SK-N-SH treated with all-trans-retinoic acid at 6 μM for 48 hours (cell line): ENCODE results near the gene LAMA3.

Experiments used
- PATZ1 ChIP-seq: fragments of 250-450 bp; sonication (Bioruptor Pico); IDR thresholded peaks from 2 replicates; pipeline ENCODE4 v1.8.0; 2020; ENCODE audit warnings: mild to moderate bottlenecking, moderate library complexity, borderline replicate concordance
- ZFP3 ChIP-seq: fragments of 250-450 bp; sonication (Bioruptor Pico); IDR thresholded peaks from 2 replicates; pipeline ENCODE4 v1.5.0; 2020; ENCODE audit warnings: mild to moderate bottlenecking, moderate library complexity
- ZNF8 ChIP-seq: fragments of 450-650 bp; formaldehyde crosslinking; IDR thresholded peaks from 2 replicates; pipeline ENCODE4 v1.5.0; 2020; ENCODE audit warnings: mild to moderate bottlenecking, moderate library complexity

- TF ChIP-seq ZNF8 (CRISPR knock-in tag): no peak
- no peak for TF ChIP-seq ZFP3 (CRISPR knock-in tag)
- no peak for TF ChIP-seq PATZ1 (CRISPR knock-in tag)
Observed at GRCh38 chr18:23992941-23993280, 303.7 kb downstream of the LAMA3 start.
